KMS-11 (cell line): Measurements from ENCODE around the gene OR56B4.
"Not testable (repeated sequence)": the region's sequence is repeated elsewhere in the genome, so short reads cannot be mapped to it uniquely, and the experiment has no call there.

Source experiments
- H2AFZ ChIP-seq: fragments of 200-600 bp; sonication (generic); 2 replicates; pipeline ENCODE4 v1.6.1; 2016; ENCODE audit warnings: antibody characterized with exemption, mixed run types, low read depth
- H3K27ac ChIP-seq: fragments of 200-600 bp; sonication (generic); 2 replicates; pipeline ENCODE4 v1.6.1; 2016; ENCODE audit warnings: mild to moderate bottlenecking, mixed run types
- H3K27me3 ChIP-seq: fragments of 200-600 bp; sonication (generic); 2 replicates; pipeline ENCODE4 v1.6.1; 2017; ENCODE audit warnings: mild to moderate bottlenecking, low read depth, mixed run types, moderate library complexity; ENCODE audit not compliant: insufficient read depth
- H3K36me3 ChIP-seq: fragments of 200-600 bp; sonication (generic); 2 replicates; pipeline ENCODE4 v1.6.1; 2017; ENCODE audit warnings: mild to moderate bottlenecking, mixed run types; ENCODE audit not compliant: insufficient read depth
- H3K4me1 ChIP-seq: fragments of 200-600 bp; sonication (generic); 2 replicates; pipeline ENCODE4 v1.6.1; 2016; ENCODE audit warnings: mild to moderate bottlenecking, low read depth, mixed run types; ENCODE audit not compliant: poor library complexity, severe bottlenecking
- H3K4me2 ChIP-seq: fragments of 200-600 bp; sonication (generic); 2 replicates; pipeline ENCODE4 v1.7.0; 2016; ENCODE audit warnings: mild to moderate bottlenecking, mixed run types
- H3K4me3 ChIP-seq: fragments of 200-600 bp; sonication (generic); IDR thresholded peaks from 2 replicates; pipeline ENCODE4 v1.6.1; 2017; ENCODE audit warnings: low read depth, low read length, mixed read lengths; ENCODE audit not compliant: insufficient read depth
- H3K79me2 ChIP-seq: fragments of 200-600 bp; sonication (generic); 2 replicates; pipeline ENCODE4 v1.6.1; 2016; ENCODE audit warnings: low read depth, mixed run types; ENCODE audit not compliant: insufficient read depth
- H3K9ac ChIP-seq: fragments of 200-600 bp; sonication (generic); 2 replicates; pipeline ENCODE4 v1.6.1; 2016; ENCODE audit warnings: mild to moderate bottlenecking, mixed run types
- H4K20me1 ChIP-seq: fragments of 200-600 bp; sonication (generic); 2 replicates; pipeline ENCODE4 v1.6.1; 2016; ENCODE audit warnings: mild to moderate bottlenecking, mixed run types; ENCODE audit not compliant: insufficient read depth
- CTCF ChIP-seq: fragments of 200-600 bp; sonication (generic); conservative IDR thresholded peaks from 2 replicates; pipeline ENCODE4 v1.6.1; 2017; ENCODE audit warnings: low read depth, mild to moderate bottlenecking, antibody characterized with exemption, low read length, moderate library complexity, mixed read lengths

Gene OR56B4

GRCh38 chr11:6107384-6107783, at the start of gene OR56B4:
Gene OR56B4, plus strand, starts transcription at chr11:6107684. Its CDS starts 95 bp downstream, at chr11:6107779.
- not testable (repeated sequence) for H3K27me3 ChIP-seq, H3K4me2 ChIP-seq, H3K79me2 ChIP-seq, H3K27ac ChIP-seq, H3K4me1 ChIP-seq, H3K4me3 ChIP-seq, H3K36me3 ChIP-seq, H2AFZ ChIP-seq, H4K20me1 ChIP-seq, H3K9ac ChIP-seq

GRCh38 chr11:6061475-6061874, 46.0 kb upstream of the OR56B4 start:
- Histone ChIP-seq H3K79me2 (no peaks in the 10 kb centered on the region), H3K27ac (no peak overlapping the region), H3K9ac (no peak overlapping the region), H3K27me3 (no peaks in the 10 kb centered on the region), H2AFZ (no peak overlapping the region), H3K4me2 (no peak overlapping the region), H3K4me3 (no peak overlapping the region), H4K20me1 (no peaks in the 10 kb centered on the region), H3K4me1 (no peaks in the 10 kb centered on the region), H3K36me3 (no peaks in the 10 kb centered on the region)
- no peak for TF ChIP-seq CTCF

- no peak overlapping the region for H3K4me2 ChIP-seq
- no peak overlapping the region for H3K4me3 ChIP-seq
- H2AFZ ChIP-seq, result no peak overlapping the region
- H3K4me1 ChIP-seq, result no peaks in the 10 kb centered on the region
- no peaks in the 10 kb centered on the region for H3K27me3 ChIP-seq
- H3K9ac ChIP-seq, result no peak overlapping the region
- H3K36me3 ChIP-seq, result no peaks in the 10 kb centered on the region
- no peak for TF ChIP-seq CTCF
- H4K20me1 ChIP-seq, result no peaks in the 10 kb centered on the region
- H3K27ac ChIP-seq, result no peak overlapping the region
- no peaks in the 10 kb centered on the region for H3K79me2 ChIP-seq
These were observed 44.7 kb upstream of the OR56B4 start for GRCh38 chr11:6062691-6063358.

- no peaks in the 10 kb centered on the region for H3K79me2 ChIP-seq
- H3K36me3 ChIP-seq, result no peaks in the 10 kb centered on the region
- TF ChIP-seq CTCF, result no peak
- no peaks in the 10 kb centered on the region for H3K27me3 ChIP-seq
- no peak overlapping the region for H3K4me2 ChIP-seq
- H3K9ac ChIP-seq, result no peak overlapping the region
- no peaks in the 10 kb centered on the region for H3K4me1 ChIP-seq
- no peak overlapping the region for H3K27ac ChIP-seq
- no peak overlapping the region for H2AFZ ChIP-seq
- no peaks in the 10 kb centered on the region for H4K20me1 ChIP-seq
- no peak overlapping the region for H3K4me3 ChIP-seq
These were observed 40.0 kb upstream of the OR56B4 start for GRCh38 chr11:6067502-6067901.

GRCh38 chr11:6076443-6076842, 31.0 kb upstream of the OR56B4 start:
- H3K9ac ChIP-seq, H3K79me2 ChIP-seq, H4K20me1 ChIP-seq, H2AFZ ChIP-seq, H3K4me2 ChIP-seq, H3K27me3 ChIP-seq, H3K4me3 ChIP-seq, H3K4me1 ChIP-seq, H3K27ac ChIP-seq, H3K36me3 ChIP-seq: not testable (repeated sequence)
